Stimulated activated naive CD8-positive, alpha-beta T cell treated with anti-CD3 and anti-CD28 coated beads, Interleukin-15, amount 100 ng/mL, for 72 hours (primary cell): Measurements from ENCODE around the gene GPX7.

Experiments used
- ATAC-seq: fragments of 150-1000 bp; cut with Tn5 transposase; 2 replicates; pipeline ENCODE4 v1.10.0; 2021; ENCODE audit warnings: mild to moderate bottlenecking, moderate library complexity
- DNase-seq, 2 donors: peaks; one replicate each; pipeline ENCODE4 v3.0.0; 2021 to 2022
- H3K27ac Mint-ChIP-seq, 2 donors: one replicate each; pipeline ENCODE4 v1.8.0; 2022; ENCODE audit warnings: mild to moderate bottlenecking in 2 of 2, mixed read lengths in 2 of 2, moderate library complexity in 2 of 2
- H3K27me3 Mint-ChIP-seq: one replicate; pipeline ENCODE4 v1.8.0; 2022; ENCODE audit warnings: mixed read lengths
- H3K4me1 Mint-ChIP-seq: one replicate; pipeline ENCODE4 v1.8.0; 2022; ENCODE audit warnings: mild to moderate bottlenecking, mixed read lengths
- H3K4me3 Mint-ChIP-seq, 2 donors: one replicate each; pipeline ENCODE4 v1.8.0; 2022; ENCODE audit warnings: mild to moderate bottlenecking in 2 of 2, mixed read lengths in 2 of 2, moderate library complexity in 1 of 2
- H3K9me3 Mint-ChIP-seq, 2 donors: one replicate each; pipeline ENCODE4 v1.8.0; 2022; ENCODE audit warnings: mixed read lengths in 2 of 2

GPX7 gene

DNA sequence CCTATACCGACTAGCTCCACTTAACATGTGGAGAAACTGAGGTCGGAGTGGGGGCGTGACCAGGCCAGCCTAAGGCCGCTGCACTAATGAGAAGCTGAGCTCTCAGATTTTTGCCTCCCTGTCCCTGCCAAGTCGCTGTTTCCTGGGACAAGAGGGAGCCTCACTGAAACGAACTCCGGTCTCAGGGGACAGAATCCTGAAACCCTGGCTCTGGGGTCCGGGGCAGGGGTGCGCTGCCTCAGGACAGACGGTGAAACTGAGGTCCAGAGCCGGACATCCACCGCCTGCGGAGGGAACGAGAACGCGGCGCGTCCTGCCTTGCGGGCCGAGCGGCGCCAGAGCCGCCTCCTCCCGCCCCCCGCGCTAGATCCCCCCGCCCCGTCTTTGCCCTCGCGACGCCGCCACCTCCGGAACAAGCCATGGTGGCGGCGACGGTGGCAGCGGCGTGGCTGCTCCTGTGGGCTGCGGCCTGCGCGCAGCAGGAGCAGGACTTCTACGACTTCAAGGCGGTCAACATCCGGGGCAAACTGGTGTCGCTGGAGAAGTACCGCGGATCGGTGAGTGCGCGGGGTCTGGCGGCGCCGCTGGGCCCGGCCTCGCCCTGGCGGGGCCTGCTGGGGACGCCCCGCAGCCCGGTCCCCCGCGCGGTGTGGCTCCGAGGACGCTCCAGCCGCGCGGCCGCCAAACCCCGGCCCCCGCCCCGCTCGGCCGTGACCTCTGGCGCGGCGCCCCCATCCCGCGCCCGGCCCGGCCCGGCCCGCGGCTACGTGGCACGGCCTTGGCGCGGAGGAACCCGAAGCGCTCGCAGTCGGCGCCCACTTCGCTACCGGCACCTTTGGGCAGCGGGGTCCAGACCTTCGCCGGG, at the start of gene GPX7:
Gene GPX7, plus strand, starts transcription at position 381 of the 865 bp plus-strand sequence. Its CDS starts 39 bp downstream, at position 420.
- peak; percentile 74 for ATAC-seq
- Mint-ChIP-seq H3K27ac (peak within 1 kb of the TSS; percentile 96 to 97), H3K9me3 (no peaks in the 10 kb centered on the region), H3K4me3 (peak within 1 kb of the TSS; percentile 86 to 92), H3K27me3 (no peaks in the 10 kb centered on the region), H3K4me1 (peaks cover 39% of the 10 kb centered on the region)
- DNase-seq: peak; percentile 53 to 69

DNA sequence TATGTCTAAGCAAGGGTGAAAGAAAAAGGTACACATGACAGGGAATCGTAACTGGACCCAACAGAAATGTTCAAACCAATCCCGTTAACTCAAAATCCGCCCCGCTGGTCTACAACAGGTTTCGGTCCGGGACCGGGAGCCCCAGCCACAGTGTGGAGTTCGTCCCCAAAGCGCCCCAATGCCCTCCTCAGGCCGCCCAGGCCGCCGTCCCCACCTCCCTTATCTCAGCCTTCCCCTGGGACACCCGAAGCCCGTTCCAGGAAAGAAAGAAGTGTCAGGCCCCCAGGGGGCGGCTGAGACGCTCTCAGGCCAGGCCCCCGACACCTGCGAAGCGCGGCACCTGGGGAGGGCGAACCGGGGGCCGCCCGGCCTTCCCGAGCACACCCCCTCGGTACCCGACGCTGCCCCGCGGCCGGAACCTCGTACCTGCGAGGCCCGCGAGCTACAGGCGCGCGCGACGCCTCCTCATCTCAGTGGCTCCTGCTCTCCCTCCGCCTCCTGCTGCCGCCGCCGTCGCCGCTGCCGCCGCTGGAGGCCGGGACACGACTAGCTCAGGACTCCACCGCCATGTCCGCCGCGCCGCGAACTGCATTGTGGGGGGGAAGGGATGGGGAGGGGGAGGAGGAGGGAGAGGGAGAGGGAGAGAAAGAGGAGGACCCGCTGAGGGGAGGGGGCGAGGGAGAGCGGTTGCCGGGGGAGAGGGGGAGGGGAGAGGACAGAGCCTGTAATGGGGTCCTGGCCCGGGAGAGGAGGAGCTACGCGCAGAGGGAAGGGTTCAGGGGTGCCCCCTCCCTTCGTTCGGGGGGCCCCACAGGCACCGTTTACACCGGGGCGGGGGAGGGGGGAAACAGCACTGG, 49.4 kb upstream of the GPX7 start, which contains the start of gene TUT4:
Gene TUT4, minus strand, starts transcription at position 588 of the 857 bp plus-strand sequence. CDS start 26,812 bp downstream, outside the sequence.
- Mint-ChIP-seq H3K4me1 (peaks cover 35% of the 10 kb centered on the region), H3K27ac (peak within 1 kb of the TSS; percentile 74 to 91), H3K9me3 (no peaks in the 10 kb centered on the region), H3K27me3 (no peaks in the 10 kb centered on the region), H3K4me3 (peak within 1 kb of the TSS in 1 of 2 donors; percentile 64)
- DNase-seq (peak; percentile 80 to 84), ATAC-seq (peak; percentile 68)

DNA sequence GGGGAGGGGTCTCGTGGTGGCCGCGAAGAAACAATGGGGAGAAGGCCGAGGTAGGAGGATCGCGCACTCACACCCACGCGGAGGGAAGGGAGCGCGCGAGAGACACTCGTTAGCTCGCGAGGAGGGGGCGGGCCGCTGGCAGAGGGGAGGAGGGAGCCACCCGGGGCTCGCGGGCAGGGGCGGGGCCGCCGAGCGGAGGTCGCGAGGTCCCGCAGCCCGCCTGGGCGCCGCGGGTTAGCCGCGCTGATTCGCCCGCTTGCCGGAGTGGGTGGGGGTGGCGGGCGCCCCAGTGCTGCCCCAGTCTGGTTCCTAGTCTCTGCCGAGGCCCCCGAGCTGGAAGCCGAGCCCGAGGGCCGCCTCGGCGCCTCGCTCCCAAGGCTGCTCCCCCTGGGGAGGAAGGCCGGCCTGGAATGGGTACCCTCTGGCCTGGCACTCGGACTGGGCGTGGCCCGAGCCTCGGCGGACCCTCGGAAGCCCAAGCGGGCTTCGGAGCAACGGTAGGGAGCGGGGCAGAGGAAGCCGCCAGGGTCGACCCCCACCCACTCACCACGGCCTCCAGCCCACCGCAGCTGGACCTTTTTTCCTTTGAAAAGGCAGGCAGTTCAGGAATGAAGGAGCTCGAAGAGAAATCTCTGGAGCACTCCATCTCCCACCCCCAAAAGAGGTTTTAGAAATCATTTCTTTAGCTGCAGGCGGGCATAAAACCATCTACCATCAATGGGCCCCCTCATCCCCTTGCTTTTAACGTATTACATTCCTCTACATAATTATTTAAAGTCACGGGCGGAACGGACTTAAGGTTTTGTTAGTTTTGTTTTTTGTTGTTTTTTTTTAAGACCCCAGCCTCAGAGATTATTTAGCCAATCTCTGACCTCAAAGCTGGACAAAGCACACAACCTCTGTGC, 48.6 kb upstream of the GPX7 start:
- no peaks in the 10 kb centered on the region for H3K27me3 Mint-ChIP-seq
- peaks cover 32% of the 10 kb centered on the region for H3K4me1 Mint-ChIP-seq
- DNase-seq (peak; percentile 92 to 93), ATAC-seq (peak; percentile 85)
- H3K4me3 Mint-ChIP-seq: peak overlapping the region in 1 of 2 donors; percentile 64
- H3K9me3 Mint-ChIP-seq: no peaks in the 10 kb centered on the region
- H3K27ac Mint-ChIP-seq: peak overlapping the region; percentile 74 to 91

DNA sequence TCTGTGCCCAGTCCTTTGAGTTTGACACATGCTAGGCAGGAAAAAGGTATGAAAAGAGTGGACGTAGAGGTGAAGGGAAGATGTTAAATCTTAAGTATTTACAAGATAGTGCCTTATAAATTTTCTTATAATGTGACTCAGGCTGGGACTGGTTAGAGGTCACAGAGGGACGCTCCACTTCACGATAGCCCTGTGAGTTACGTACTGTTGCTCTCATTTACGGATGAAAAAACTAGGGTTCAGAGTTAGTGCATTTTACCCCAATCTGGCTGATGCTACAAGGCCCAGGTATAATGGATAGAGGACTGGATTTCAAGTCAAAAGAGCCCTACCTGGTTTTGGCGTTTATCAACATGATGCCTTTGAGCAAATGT, 47.9 kb upstream of the GPX7 start:
- ATAC-seq (no peak), DNase-seq (no peak)
- Mint-ChIP-seq H3K4me3 (peak overlapping the region in 1 of 2 donors; percentile 64), H3K9me3 (no peaks in the 10 kb centered on the region), H3K27me3 (no peaks in the 10 kb centered on the region), H3K27ac (peak overlapping the region in 1 of 2 donors; percentile 40), H3K4me1 (peaks cover 26% of the 10 kb centered on the region)

DNA sequence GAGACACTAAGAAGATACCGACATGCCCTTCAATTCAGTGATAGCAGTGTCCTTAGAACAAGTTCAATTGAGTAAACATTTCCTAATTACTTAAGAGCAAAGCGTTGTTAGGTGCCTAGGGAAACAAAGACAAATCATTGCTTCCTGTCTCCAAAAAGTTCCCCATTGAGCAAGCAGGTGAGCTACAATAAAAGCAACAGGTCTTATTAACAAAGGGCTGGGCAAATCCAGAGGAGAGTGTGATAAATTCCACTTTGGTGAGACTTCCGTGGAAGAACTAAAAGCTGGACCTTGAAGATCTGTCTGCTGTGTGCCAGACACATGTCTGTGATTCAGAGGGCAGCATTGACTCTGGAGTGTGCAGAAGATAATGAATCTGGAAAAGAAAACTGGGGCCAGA, 47.4 kb upstream of the GPX7 start:
- H3K27me3 Mint-ChIP-seq: no peaks in the 10 kb centered on the region
- H3K4me1 Mint-ChIP-seq: peaks cover 21% of the 10 kb centered on the region
- no peak for DNase-seq
- no peaks in the 10 kb centered on the region for H3K9me3 Mint-ChIP-seq
- no peak for ATAC-seq
- H3K4me3 Mint-ChIP-seq: peak overlapping the region in 1 of 2 donors; percentile 11
- no peak overlapping the region for H3K27ac Mint-ChIP-seq

DNA sequence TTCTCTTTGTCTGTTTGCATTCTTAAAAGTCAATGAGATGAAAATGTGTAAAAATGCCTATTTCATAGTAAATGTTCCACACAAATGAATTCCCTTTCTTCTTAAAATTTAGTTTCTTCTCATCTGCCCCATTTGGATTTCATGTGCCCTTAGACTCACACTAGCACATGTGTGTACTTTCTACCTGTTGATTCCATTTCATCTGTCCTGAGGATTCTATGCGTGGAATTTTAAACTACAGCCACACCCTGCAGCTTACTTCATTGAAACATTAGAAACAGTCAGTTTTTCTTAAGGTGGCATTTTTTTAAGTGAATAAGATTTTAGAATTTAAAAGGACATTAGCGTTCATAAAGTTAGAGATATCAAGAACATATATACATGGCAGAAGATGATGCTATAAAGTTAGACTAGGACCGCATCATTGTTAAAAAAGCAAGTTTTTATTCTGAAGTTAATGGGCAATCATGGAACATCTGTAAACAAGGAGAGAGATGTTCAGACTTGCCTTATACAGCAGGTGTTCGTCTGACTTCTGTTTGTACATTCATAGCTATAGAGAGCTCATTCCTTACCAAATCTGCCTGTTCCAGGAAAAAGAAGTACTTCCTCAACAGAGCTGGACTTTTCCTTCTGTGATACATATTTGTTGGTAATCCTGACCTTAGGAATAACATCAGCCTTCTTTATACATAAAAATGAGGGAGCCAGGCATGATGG, 45.4 kb upstream of the GPX7 start:
- no peak for DNase-seq
- Mint-ChIP-seq H3K9me3 (no peaks in the 10 kb centered on the region), H3K4me3 (no peak overlapping the region)

DNA sequence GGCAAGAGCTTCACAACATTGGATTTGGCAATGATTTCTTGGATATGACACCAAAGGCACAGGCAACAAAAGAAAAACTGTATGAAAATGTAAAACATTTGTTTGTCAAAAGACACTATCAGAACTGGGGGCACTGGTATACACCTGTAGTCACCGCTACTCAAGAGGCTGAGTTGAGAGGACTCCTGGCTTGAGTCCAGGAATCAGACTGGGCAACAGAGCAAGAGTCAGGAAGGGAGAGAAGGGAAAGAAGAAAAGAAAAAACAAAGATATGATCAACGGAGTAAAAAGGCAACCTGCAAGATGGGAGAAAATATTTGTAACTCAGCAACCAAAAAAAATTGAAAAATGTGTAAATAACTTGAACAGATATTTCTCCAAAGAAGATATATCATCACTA, 43.2 kb upstream of the GPX7 start:
- Mint-ChIP-seq H3K4me1 (peaks cover 7% of the 10 kb centered on the region), H3K4me3 (no peak overlapping the region), H3K27ac (no peak overlapping the region), H3K27me3 (no peaks in the 10 kb centered on the region), H3K9me3 (no peaks in the 10 kb centered on the region)
- DNase-seq (no peak), ATAC-seq (no peak)

More for the DNA sequence above, 45.4 kb upstream of the GPX7 start:
- H3K27me3 Mint-ChIP-seq: no peaks in the 10 kb centered on the region
- ATAC-seq: no peak
- peak overlapping the region in 1 of 2 donors; percentile 49 for H3K27ac Mint-ChIP-seq
- H3K4me1 Mint-ChIP-seq: peaks cover 10% of the 10 kb centered on the region

DNA sequence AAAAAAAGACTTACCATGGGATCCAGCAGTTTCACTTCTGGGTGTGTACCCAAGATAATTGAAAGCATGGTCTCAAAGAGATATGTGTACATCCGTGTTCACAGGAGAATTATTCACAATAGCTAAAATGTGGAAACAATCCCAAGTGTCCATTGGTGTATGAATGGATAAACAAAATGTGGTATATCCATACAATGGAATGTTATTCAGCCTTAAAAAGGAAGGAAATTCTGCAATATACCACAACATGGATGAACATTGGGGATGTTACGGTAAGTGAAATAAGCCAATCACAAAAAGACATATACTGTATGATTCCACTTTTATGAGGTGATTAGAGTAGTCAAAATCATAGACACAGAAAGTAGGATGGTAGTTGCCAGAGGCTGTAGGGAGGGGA, 42.3 kb upstream of the GPX7 start:
- DNase-seq: no peak
- H3K4me3 Mint-ChIP-seq: no peak overlapping the region
- no peaks in the 10 kb centered on the region for H3K9me3 Mint-ChIP-seq
- no peaks in the 10 kb centered on the region for H3K27me3 Mint-ChIP-seq
- H3K27ac Mint-ChIP-seq: no peak overlapping the region
- ATAC-seq: no peak
- no peaks in the 10 kb centered on the region for H3K4me1 Mint-ChIP-seq

DNA sequence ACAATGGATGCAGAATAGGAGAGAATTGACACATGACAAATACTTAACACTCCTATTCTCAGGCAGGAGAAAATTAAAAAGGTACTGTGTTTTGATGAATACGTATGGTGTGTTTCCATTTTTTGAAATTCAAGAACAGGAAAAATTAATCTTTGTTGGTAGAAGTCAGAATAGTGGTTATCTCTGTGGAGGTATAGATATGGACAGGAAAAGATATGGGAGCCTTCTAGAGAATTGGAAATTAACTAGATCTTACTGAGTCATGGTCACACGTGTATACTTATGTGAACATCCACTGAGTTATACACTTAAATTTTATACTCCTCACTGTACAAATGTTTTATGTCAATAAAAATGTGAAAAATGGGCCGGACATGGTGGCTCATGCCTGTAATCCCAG, 39.4 kb upstream of the GPX7 start:
- Mint-ChIP-seq H3K9me3 (no peaks in the 10 kb centered on the region), H3K4me1 (peaks cover 1% of the 10 kb centered on the region), H3K4me3 (no peak overlapping the region), H3K27me3 (no peaks in the 10 kb centered on the region), H3K27ac (no peak overlapping the region)
- DNase-seq (no peak), ATAC-seq (no peak)

DNA sequence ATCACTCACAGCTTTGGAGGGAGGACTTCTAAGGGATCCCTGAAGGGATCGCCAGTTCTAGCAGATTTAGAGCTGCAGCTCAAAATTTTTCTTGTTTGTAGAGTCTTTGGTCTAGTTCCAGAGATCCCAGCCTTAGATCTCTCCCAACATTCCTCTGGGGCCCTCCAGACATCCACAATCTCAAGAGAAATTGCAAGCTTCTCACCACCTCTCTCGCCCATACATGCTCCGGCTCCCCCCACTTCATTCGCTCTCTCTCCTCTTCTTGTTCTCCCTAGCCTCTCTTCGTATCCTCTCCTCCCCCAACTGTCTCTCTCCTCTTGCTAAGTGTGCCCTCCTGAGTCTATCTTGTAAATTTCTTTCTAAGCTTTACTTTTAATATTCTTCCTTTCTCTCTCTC, 34.2 kb upstream of the GPX7 start:
- Mint-ChIP-seq H3K27ac (no peak overlapping the region), H3K4me1 (peaks cover 23% of the 10 kb centered on the region), H3K4me3 (no peak overlapping the region), H3K27me3 (no peaks in the 10 kb centered on the region), H3K9me3 (no peaks in the 10 kb centered on the region)
- DNase-seq: no peak
- ATAC-seq: peak; percentile 59

DNA sequence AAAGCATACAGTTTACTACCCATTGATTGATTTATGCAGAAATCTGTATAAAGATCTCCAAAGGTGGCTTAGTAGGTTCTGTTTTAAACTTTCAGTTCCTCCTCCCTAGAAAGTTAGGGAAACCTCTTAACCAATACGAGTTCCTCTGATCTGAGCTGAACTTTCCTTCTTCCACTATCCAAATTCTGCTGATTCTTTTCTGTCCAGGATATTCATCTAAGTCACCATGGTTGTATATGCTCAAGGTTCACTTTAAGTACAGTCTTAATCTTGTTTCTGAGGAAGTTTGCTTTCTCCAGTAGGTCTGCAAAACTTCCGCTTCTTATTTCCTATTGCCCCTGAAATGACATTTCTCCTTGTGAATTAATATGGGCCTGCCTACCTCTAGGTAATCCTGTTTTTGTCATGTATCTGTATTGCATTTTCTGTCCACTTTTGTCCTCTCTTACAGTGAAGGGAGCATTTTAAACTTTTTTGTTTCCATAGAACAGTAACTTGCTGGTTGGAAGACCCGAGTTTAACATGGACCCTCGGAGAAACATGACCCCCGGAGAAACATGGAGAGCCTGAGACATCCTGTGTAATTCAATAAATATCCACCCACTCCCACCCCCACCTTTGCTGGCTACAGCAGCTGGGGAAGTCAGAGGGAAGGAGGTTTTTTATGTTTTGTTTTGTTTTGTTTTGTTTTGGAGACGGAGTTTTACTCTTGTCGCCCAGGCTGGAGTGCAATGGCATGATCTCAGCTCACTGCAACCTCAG, 32.5 kb upstream of the GPX7 start:
- H3K27ac Mint-ChIP-seq: peak overlapping the region in 1 of 2 donors; percentile 3
- no peaks in the 10 kb centered on the region for H3K9me3 Mint-ChIP-seq
- no peak for DNase-seq
- H3K27me3 Mint-ChIP-seq: no peaks in the 10 kb centered on the region
- H3K4me3 Mint-ChIP-seq: peak overlapping the region in 1 of 2 donors; percentile 16
- H3K4me1 Mint-ChIP-seq: peaks cover 31% of the 10 kb centered on the region
- no peak for ATAC-seq

DNA sequence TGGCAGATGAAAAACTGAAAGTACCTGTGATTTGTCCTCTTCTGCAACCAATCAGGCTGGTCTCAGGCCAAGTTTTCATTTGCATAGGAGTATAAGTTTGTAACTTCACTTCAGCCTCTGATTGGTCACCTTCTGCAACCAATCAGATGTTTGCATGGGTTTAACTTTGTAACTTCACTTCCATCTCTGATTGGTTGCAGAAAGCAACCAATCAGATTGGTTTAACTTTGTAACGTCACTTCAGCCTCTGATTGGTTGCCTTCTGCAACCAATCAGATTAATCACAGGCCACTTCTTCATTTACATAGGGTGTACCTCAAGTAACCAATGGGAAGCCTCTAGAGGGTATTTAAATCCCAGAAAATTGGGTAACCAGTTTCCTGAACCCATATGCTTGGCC, 30.4 kb upstream of the GPX7 start:
- DNase-seq: peak in 1 of 2 donors; percentile 13
- H3K4me1 Mint-ChIP-seq: peaks cover 34% of the 10 kb centered on the region
- ATAC-seq: peak; percentile 35
- no peak overlapping the region for H3K27ac Mint-ChIP-seq
- no peak overlapping the region for H3K4me3 Mint-ChIP-seq
- no peaks in the 10 kb centered on the region for H3K9me3 Mint-ChIP-seq
- no peaks in the 10 kb centered on the region for H3K27me3 Mint-ChIP-seq

DNA sequence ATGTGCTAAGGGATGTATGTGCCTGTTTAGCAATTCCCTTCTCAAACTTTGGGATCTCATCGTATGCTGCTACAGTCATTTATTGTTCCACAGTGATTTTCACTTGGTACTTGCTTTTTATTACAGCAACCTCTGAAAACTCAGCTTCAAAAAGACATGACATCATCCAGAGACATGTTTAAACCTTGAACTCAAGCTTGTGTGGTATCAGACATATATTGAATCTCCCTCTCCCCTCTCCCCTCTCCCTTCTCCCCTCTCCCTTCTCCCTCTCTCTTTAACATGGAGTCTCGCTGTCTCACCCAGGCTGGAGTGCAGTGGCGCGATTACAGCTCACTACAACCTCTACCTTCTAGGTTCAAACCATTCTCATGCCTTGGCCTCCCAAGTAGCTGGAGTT, 29.8 kb upstream of the GPX7 start:
- no peak for DNase-seq
- no peaks in the 10 kb centered on the region for H3K9me3 Mint-ChIP-seq
- ATAC-seq: no peak
- H3K27me3 Mint-ChIP-seq: no peaks in the 10 kb centered on the region
- H3K4me1 Mint-ChIP-seq: peaks cover 34% of the 10 kb centered on the region
- H3K4me3 Mint-ChIP-seq: no peak overlapping the region
- H3K27ac Mint-ChIP-seq: no peak overlapping the region

DNA sequence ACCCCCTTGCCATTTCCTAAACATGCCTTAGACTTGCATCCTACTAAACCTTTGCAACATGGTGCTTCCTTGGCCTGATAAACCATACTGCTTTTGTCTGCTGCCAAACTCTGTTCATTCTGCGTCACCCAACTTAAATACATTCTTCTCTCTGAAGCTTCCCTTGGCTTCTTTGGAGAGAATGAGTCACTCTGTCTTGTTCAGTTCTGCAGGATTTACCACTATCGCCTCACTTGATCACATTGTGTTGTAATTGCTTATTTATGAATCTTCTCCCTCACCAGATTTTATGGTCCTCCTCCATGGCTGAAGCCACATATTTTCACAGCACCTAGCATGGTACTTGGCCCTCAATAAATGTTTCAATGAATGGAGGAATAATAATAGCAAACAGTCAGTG, 27.6 kb upstream of the GPX7 start:
- Mint-ChIP-seq H3K27ac (peak overlapping the region in 1 of 2 donors; percentile 16), H3K27me3 (no peaks in the 10 kb centered on the region), H3K4me3 (no peak overlapping the region), H3K9me3 (peaks cover 0 to 7% of the 10 kb centered on the region in 2 donors), H3K4me1 (peaks cover 26% of the 10 kb centered on the region)
- ATAC-seq (no peak), DNase-seq (no peak)
